ENCODE data around the gene TNFAIP2. TPM values are rescaled to one million over a fixed set of nuclear protein-coding genes. Genes with fewer than 3 reads are reported as not detected.

The TNFAIP2 gene
- total and polyA plus RNA-seq, 5 donors = 41.5 to 51.3 (median 48.6) TPM

- H3K27me3 ChIP-seq (ENCODE audit: control insufficient read depth, insufficient read depth) = no peaks in the 10 kb centered on the region
- H3K4me3 ChIP-seq (ENCODE audit: low read length) = no peak overlapping the region
- WGBS = 40% methylated on average over 39 of the region's 39 CpGs
- no peaks in the 10 kb centered on the region for H3K4me1 ChIP-seq (ENCODE audit: control insufficient read depth, insufficient read depth, low read length)
- DNase-seq = peak in 2 of 3 donors; percentile 63 to 64
- ATAC-seq = no peak
- intact Hi-C loops (cut with DNase I) = loop anchor here in 2 of 4 donors (10.0 kb wide), 2 partner anchors 82 to 192 kb away; no protein-coding TSS in a partner anchor
- H3K27ac ChIP-seq (ENCODE audit: low read length) = no peak overlapping the region
- no peaks in the 10 kb centered on the region for H3K9me3 ChIP-seq (ENCODE audit: control insufficient read depth, low read length)
Observed at GRCh38 chr14:103102689-103103260, 20.5 kb upstream of the TNFAIP2 start.

DNA sequence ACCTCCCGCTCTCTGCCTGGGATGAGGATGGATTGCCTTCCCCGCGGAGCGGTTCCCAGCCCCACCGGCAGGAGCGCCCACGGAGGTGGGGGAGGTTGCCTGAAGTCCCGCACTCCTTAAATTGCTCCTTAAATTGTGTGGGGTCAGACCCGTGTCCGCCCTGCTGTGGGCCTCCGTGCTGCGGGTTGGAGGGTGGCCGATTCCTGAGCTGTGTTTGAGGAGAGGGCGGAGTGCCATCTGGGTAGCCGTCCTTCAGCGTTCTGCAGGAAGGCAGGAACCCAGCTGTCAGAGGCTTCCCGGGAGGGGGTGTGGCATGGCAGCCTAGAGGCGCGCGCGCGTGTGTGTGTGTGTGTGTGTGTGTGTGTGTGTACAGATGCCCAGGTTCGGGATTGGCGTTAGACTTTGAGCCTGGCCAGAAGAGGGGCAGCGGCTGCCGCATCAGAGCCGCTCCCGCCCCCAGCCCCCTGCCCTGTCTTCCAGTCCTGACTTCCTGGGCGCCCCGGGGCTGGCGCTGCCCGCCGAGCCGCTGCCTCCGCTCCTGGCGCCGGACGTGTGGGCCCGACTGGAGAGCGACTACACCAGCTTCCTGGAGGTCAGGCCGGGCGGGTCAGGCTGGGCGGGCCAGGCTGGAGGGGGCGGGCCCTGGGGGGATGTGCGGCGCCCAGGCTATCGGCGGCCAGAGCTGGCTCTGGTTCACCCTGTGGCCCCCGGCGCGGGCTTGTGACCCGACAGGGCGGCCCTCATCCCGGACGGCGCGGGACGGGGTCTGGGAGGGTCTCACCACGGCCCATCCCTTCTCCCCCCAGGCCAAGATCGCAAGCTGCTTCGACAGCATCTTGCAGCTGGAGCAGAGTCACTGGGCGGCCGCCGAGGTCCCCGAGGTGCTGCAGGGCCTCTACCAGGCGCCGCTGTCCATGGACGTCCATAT lies 19.5 kb upstream of the TNFAIP2 start:
- no peak overlapping the region for H3K4me3 ChIP-seq (ENCODE audit: low read length)
- WGBS = 9% methylated on average over 68 of the region's 68 CpGs
- no peaks in the 10 kb centered on the region for H3K9me3 ChIP-seq (ENCODE audit: control insufficient read depth, low read length)
- H3K27ac ChIP-seq (ENCODE audit: low read length) = no peak overlapping the region
- no peaks in the 10 kb centered on the region for H3K4me1 ChIP-seq (ENCODE audit: control insufficient read depth, insufficient read depth, low read length)
- ATAC-seq (peak; percentile 45 to 72), DNase-seq (peak; percentile 71 to 88 (median 83))
- H3K27me3 ChIP-seq (ENCODE audit: control insufficient read depth, insufficient read depth) = no peaks in the 10 kb centered on the region
- intact Hi-C loops (cut with DNase I) = loop anchor here in 3 of 4 donors (2.0 to 10.0 kb wide), 3 partner anchors 81 to 191 kb away; no protein-coding TSS in a partner anchor

- H3K4me1 ChIP-seq (ENCODE audit: control insufficient read depth, insufficient read depth, low read length) = no peaks in the 10 kb centered on the region
- intact Hi-C loops (cut with DNase I) = loop anchor here in 3 of 4 donors (2.0 to 10.0 kb wide), 3 partner anchors 80 to 190 kb away; no protein-coding TSS in a partner anchor
- H3K9me3 ChIP-seq (ENCODE audit: control insufficient read depth, low read length) = no peaks in the 10 kb centered on the region
- H3K27me3 ChIP-seq (ENCODE audit: control insufficient read depth, insufficient read depth) = no peaks in the 10 kb centered on the region
- 7% methylated on average over 20 of the region's 20 CpGs for WGBS
- no peak for DNase-seq
- ATAC-seq = no peak
- H3K4me3 ChIP-seq (ENCODE audit: low read length) = no peak overlapping the region
- H3K27ac ChIP-seq (ENCODE audit: low read length) = no peak overlapping the region
Observed at GRCh38 chr14:103104389-103104653, 18.9 kb upstream of the TNFAIP2 start.

DNA sequence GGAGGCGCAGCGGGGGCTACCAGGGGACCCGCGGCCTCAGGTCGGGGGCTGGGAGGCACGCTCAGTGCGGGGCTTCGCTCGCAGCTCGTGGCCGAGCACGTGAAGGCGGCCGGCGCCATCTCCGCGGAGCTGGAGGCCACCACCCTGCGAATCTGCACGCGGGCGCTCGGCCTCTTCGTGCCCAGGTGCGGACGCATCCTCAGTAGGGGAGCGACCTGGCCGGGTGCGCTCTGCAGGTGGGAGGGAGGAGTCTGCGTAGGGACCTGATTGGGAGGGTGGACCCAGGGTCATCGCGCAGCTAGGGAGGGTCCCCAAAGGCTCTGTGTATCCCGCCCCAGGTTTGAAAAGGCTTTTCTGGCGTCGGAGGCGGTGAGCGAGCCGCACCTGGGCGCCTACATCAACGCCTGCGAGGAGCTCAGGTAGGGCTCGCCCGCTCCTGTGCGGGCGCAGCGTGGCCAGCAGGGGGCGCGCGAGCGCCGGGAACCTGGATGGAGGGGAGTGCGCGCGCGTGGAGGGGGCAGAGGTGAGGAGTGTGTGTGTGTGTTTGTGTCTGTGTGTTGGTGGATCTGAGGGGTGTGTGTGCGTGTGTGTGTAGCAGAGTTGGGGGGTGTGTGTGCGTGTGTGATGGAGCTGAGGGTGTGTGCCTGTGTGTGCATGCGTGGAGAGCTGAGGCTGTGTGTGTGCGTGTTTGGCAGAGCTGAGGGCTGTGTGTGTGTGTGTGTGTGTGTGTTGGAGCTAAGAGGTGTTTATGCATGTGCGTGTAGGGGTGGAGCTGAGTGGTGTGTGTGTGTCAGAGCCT lies 18.4 kb upstream of the TNFAIP2 start:
- intact Hi-C loops (cut with DNase I) = loop anchor here (2.0 to 10.0 kb wide), 5 partner anchors 80 to 190 kb away; no protein-coding TSS in a partner anchor
- Histone ChIP-seq H3K27me3 (ENCODE audit: control insufficient read depth, insufficient read depth) (no peaks in the 10 kb centered on the region), H3K9me3 (ENCODE audit: control insufficient read depth, low read length) (no peaks in the 10 kb centered on the region), H3K27ac (ENCODE audit: low read length) (no peak overlapping the region), H3K4me1 (ENCODE audit: control insufficient read depth, insufficient read depth, low read length) (no peaks in the 10 kb centered on the region), H3K4me3 (ENCODE audit: low read length) (no peak overlapping the region)
- 5% methylated on average over 59 of the region's 59 CpGs for WGBS
- DNase-seq = peak; percentile 66 to 89 (median 88)
- peak; percentile 74 to 81 for ATAC-seq

DNA sequence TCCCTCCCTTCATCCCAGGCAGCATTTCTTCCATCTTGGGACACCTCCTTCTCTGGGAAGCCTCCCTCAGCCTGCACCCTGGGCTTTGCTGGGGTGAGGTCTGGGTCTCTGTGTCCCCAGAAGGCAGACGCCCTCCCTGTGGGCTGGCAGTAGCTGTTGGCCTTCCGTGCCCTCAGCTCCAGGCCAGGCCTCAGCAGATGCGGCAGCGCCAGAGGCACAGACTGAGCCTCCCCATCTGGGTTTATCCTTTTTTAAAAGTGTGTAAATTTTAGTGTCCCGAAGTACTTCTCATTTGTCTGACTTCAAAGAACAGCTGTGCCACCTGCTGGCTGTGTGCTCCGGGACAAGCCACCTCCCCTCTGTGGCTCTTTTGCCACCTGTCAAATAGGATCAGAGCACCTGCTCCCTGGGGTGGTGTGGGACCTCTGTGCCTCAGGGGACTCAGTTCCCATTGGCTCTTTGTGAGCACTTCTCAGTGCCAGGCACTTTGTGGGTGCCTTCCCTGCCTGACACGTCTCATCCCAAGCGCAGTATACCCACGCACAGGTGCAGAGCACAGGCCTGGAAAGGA lies 17.6 kb upstream of the TNFAIP2 start:
- Histone ChIP-seq H3K4me3 (ENCODE audit: low read length) (no peak overlapping the region), H3K9me3 (ENCODE audit: control insufficient read depth, low read length) (no peaks in the 10 kb centered on the region), H3K27ac (ENCODE audit: low read length) (no peak overlapping the region), H3K4me1 (ENCODE audit: control insufficient read depth, insufficient read depth, low read length) (no peaks in the 10 kb centered on the region), H3K27me3 (ENCODE audit: control insufficient read depth, insufficient read depth) (no peaks in the 10 kb centered on the region)
- intact Hi-C loops (cut with DNase I) = loop anchor here (2.0 to 10.0 kb wide), 5 partner anchors 79 to 189 kb away; no protein-coding TSS in a partner anchor
- WGBS = 75% methylated on average over 9 of the region's 9 CpGs
- ATAC-seq = no peak
- DNase-seq = peak in 2 of 3 donors; percentile 44 to 46

DNA sequence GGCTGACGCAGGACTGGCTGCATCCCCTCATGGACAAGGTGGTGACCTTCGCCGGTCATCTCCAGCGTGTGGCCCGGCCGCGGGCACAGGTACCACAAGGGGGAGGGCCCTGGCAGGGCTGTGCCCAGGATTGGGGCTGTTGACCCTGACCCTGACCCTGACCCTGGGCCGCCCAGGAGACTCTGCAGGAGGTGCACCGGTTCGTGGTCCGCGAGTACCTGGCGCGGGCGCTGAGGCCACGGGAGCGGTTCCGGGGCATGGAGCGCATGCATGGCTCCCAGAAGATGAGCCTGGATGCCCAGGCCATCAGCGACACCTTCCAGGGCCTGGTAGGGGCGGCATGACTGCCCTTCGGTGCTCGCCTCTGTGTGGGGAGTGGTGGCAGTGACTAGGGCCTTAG lies 15.8 kb upstream of the TNFAIP2 start:
- ATAC-seq (no peak), DNase-seq (no peak)
- Histone ChIP-seq H3K4me3 (ENCODE audit: low read length) (no peak overlapping the region), H3K27me3 (ENCODE audit: control insufficient read depth, insufficient read depth) (no peaks in the 10 kb centered on the region), H3K9me3 (ENCODE audit: control insufficient read depth, low read length) (no peaks in the 10 kb centered on the region), H3K4me1 (ENCODE audit: control insufficient read depth, insufficient read depth, low read length) (no peaks in the 10 kb centered on the region), H3K27ac (ENCODE audit: low read length) (no peak overlapping the region)
- 95% methylated on average over 23 of the region's 23 CpGs for WGBS
- intact Hi-C loops (cut with DNase I) = loop anchor here in 3 of 4 donors (5.0 to 10.0 kb wide), 4 partner anchors 77 to 187 kb away; no protein-coding TSS in a partner anchor

GRCh38 chr14:103107941-103108748 lies 15.1 kb upstream of the TNFAIP2 start:
- WGBS = 88% methylated on average over 28 of the region's 28 CpGs
- Histone ChIP-seq H3K4me1 (ENCODE audit: control insufficient read depth, insufficient read depth, low read length) (no peaks in the 10 kb centered on the region), H3K9me3 (ENCODE audit: control insufficient read depth, low read length) (no peaks in the 10 kb centered on the region), H3K27me3 (ENCODE audit: control insufficient read depth, insufficient read depth) (no peaks in the 10 kb centered on the region), H3K4me3 (ENCODE audit: low read length) (no peak overlapping the region), H3K27ac (ENCODE audit: low read length) (no peak overlapping the region)
- ATAC-seq = no peak
- intact Hi-C loops (cut with DNase I) = loop anchor here in 3 of 4 donors (5.0 to 10.0 kb wide), 4 partner anchors 77 to 187 kb away; no protein-coding TSS in a partner anchor
- DNase-seq = no peak

DNA sequence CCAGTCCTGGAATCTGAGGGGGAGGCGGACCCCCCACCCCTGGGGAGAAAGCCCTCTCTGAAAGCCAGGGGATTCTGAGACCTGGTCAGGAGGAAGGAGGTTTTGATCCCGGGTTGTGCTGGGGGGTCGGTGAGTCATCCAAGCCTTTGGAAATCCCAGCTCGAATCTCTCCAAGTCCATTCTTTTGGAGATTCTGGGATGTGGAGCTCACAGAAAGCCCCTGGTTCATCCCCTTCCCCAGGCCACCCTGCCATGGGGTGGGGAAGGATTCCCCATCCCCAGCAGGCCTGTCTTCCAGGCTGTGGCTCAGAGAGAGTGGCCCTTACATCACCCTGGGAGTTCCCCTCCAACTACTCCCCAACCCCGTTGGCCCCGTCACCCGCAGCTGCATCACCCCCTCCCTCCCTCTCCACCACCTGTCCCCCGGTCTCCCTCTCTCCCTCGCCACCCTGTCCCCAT lies 14.5 kb upstream of the TNFAIP2 start:
- 38% methylated on average over 9 of the region's 9 CpGs for WGBS
- Histone ChIP-seq H3K4me1 (ENCODE audit: control insufficient read depth, insufficient read depth, low read length) (no peaks in the 10 kb centered on the region), H3K27ac (ENCODE audit: low read length) (no peak overlapping the region), H3K4me3 (ENCODE audit: low read length) (no peak overlapping the region), H3K9me3 (ENCODE audit: control insufficient read depth, low read length) (no peaks in the 10 kb centered on the region), H3K27me3 (ENCODE audit: control insufficient read depth, insufficient read depth) (no peaks in the 10 kb centered on the region)
- intact Hi-C loops (cut with DNase I) = loop anchor here in 3 of 4 donors (5.0 to 10.0 kb wide), 4 partner anchors 76 to 186 kb away; no protein-coding TSS in a partner anchor
- no peak for ATAC-seq
- no peak for DNase-seq

GRCh38 chr14:103109535-103110441 lies 13.5 kb upstream of the TNFAIP2 start:
- 36% methylated on average over 32 of the region's 32 CpGs for WGBS
- DNase-seq (peak; percentile 64 to 83 (median 82)), ATAC-seq (peak; percentile 42 to 45)
- H3K9me3 ChIP-seq (ENCODE audit: control insufficient read depth, low read length) = no peaks in the 10 kb centered on the region
- H3K27ac ChIP-seq (ENCODE audit: low read length) = no peak overlapping the region
- H3K4me3 ChIP-seq (ENCODE audit: low read length) = no peak overlapping the region
- H3K27me3 ChIP-seq (ENCODE audit: control insufficient read depth, insufficient read depth) = no peaks in the 10 kb centered on the region
- H3K4me1 ChIP-seq (ENCODE audit: control insufficient read depth, insufficient read depth, low read length) = no peaks in the 10 kb centered on the region
- intact Hi-C loops (cut with DNase I) = loop anchor here in 3 of 4 donors (5.0 to 10.0 kb wide), 4 partner anchors 75 to 185 kb away; no protein-coding TSS in a partner anchor
